AG20443 (cell line): ENCODE measurements around the gene PCP4L1.

Source experiments
- DNase-seq: peaks from one replicate; pipeline ENCODE4 v3.0.0; 2012; ENCODE audit warnings: low spot score, mixed read lengths

Gene PCP4L1

DNA sequence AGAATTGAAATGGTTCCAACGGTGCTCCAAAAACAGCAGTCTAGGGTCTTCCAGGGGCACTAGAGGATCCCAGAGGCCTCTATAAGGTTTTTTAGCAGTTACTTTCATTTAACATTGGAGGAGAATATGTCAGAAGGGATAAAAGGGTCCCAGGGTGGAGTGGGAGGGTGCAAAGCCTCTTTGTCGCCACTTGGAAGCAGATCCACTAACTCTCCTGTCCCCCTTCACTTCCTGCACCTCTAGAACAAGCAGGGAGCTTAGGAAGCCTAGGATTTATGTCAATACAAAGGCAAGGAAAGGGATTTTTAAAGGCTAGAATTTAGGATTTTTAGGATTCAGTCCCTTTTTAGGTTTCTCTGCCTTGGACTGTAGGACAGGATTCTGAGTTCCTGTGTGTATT lies 8.3 kb downstream of the PCP4L1 start:
- DNase-seq = no peak

DNA sequence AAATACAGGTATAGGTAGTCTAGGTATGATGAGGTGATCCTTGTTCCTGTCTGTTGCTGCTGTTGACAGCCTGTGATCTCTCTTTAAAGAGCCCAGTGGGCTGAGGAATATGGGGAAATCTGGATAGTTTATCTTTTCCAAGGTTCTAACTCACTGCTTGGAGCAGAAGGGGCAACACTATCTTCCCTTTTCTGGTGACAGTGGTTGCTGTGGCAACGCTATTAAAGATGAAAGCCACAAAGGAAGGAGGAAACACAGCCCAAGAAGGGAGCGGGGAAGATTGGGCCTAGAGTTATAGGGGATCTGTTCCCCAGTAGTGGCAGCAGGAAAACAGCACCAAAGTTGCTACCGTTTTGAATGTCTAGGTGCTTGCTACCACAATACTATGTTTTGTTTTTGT lies 8.8 kb downstream of the PCP4L1 start:
- no peak for DNase-seq

DNA sequence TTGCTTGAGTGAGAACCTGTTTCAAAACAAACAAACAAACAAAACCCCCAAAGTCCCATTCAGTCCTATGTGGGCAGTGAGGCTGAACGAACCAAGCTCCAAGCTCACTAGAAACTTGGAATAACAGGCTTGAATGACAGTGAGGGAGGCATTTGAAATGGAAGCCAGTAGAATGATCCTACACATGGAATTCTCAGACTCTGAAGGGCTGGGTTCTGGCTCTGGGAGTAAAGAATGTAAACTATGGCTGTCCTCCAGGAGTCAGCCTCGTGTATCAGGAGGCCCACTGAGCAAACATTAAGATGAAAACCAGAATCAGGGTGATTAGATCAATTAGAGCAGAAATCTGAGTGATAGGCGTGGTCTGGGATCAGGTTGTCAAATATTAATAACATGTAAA lies 14.9 kb downstream of the PCP4L1 start:
- DNase-seq = peak; percentile 28

DNA sequence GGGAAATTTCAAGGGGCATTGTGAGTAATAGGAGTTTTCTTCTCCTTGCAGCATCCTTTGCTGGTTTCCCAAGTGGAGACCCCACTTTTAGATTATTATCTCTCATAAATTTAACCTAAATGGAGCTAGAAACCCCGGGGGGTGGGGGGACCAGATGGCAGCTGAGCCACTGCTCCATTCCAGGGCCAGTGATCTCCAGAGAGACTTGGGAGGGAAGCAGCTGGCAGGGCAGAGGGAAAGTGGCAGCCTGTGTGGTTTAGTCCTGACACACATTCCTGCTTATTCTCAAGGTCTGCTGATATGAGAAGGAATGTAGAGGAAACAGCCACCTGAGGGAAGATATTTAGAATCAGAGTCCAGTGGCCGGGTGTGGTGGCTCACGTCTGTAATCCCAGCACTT lies 16.3 kb downstream of the PCP4L1 start:
- no peak for DNase-seq

DNA sequence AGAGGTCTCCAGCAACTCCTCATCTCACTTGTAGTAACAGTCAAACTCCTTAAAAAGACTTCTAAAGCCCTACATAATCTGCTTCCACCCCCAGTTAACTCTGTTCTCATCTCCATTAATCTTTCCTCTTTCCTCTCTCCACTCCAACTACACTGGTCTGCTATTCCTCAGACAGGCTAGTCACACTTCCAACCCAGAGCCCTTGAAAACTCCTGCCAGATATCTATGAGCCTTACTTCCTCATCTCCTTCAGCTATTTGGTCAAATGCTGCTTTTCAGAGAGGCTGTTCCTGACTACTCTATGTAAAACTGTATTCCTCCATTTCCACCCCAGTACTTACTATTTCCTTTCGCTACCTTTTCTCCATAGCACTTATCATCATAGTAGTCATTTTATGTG lies 24.4 kb downstream of the PCP4L1 start:
- no peak for DNase-seq

DNA sequence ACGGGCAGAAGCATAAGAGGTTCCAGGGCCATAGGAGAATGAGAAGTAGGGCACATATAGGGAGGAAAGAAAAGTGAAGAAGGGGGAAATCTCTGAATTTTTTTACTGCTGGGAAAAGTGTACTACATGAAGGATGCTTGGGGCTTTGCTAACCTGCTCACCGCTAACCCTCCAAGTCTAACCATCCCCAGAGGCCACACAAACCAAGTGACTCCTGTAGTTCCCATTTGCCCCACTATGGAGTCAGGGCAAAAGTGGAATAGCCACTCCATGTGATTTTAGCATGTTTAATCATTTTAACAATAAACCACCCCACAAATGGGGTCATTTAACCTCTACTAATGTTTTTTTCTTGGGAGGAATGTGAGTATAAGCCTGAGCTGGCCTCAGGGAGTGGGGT lies 26.6 kb downstream of the PCP4L1 start:
- DNase-seq = no peak

DNA sequence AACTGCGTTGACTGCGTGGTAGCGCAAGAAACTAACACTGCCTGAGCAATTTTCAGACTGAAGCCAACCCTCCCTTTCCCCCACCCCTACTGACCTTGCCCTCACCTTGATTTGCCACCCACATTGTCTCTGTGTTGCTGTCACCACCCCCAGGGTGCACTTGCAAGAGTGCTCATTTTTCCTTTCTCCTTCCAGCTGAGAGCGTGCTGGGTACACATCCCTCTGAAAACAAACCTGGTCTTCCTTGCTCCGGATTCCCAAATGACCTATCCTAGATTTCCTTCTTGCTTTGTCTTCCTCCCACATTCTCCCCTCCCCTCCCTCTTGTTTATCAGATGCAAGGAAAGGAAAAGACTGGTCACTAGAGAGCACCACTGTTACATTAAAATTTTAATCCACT lies 27.0 kb downstream of the PCP4L1 start:
- DNase-seq = no peak

DNA sequence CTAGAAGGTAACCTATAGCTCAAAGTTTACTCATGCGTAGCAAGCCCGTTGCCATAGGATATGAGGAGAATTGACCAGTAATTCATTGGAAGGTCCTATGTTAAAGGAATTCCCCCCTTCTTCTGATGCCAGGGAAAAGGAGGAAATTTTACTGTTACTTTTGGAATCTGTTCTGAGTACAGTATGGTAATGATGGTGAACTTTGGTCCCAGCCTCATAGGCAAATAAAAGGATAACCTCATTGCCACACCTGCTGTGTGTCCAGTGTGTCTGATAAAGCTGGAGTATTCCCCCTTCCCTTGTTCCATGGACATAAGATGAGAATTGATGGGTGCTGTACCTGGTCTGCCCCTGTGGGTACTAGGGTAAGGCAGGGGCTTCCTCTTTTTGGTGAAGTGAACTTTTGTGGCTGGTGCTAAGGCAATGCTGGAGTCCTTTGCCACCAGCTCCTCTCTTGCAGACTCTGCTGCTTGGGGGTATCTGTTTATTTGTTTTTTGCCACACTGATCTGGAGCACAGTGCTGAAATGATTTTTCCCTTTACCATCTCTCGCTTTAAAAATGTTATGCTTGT lies 29.0 kb downstream of the PCP4L1 start:
- DNase-seq = no peak

DNA sequence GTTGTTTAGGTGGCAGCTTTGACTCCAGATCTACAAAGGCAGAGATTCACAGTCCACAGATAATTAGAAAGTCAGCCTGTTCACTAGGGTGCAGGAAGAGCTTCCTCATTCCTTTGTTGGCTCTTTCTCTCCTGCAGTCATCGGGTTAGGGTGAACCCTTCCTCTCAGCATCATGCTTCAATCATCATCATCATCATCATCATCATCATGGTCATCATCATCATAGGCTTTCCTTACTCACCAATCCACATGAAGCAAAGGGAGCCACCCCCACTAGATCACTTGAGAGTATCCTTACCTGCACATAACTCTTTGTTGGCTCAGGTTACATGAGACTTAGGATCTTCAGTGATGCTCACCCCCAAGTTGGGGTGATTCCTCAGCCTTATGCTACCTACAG lies 32.2 kb downstream of the PCP4L1 start:
- DNase-seq = no peak

DNA sequence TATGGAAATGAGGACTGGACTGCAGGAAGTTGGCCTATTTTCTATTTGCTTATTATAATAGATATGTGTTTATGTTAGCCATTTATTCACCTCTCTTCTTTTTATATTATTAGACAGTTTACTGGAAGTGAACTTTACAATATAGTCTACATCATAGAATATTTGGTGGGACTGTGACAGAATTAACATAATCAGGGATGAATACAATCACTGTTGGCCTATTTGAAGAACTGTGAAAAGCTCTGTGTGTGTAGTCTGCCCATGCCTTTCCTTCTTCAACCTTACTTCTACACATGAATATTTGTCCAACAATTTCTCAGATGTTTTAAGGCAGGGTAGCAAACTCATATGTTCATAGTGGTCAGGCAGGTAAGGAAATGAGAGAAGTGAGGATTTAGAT lies 38.9 kb downstream of the PCP4L1 start:
- DNase-seq = no peak

DNA sequence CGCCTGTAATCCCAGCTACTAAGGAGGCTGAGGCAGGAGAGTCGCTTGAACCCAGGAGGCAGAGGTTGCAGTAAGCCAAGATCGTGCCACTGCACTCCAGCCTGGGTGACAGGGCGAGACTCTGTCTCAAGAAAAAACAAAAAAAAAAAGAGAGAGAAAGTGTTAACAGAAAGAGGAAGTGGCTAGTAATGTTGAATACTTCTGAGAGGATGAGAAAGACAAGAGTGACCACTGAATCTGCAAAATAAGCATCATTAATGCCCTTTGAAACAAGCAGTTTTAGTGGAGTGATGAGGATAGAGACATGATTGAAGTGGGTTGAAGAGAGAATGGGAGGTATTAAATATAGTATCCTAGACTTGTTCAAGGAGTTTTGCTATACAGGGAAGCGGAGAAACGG lies 39.6 kb downstream of the PCP4L1 start:
- DNase-seq = no peak

DNA sequence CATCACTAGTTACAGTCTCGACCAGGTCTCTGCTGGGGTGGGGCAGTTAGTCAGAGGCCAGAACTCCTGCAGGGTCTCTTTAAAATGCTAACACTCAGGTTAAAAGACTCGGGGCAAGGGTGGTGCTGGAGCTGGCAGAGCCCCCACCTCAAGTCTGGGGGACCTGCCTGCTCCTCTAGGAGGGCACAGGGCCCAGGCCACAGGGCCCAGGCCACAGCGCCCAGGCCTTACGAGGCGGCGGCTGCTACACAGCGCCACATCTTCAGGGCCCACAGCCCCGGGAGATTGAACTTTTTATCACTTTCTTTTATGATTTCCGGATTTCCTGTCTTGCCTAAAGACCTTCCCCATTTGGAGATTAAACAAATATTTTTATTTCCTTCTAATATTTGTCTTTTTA lies 40.8 kb downstream of the PCP4L1 start:
- DNase-seq = no peak

DNA sequence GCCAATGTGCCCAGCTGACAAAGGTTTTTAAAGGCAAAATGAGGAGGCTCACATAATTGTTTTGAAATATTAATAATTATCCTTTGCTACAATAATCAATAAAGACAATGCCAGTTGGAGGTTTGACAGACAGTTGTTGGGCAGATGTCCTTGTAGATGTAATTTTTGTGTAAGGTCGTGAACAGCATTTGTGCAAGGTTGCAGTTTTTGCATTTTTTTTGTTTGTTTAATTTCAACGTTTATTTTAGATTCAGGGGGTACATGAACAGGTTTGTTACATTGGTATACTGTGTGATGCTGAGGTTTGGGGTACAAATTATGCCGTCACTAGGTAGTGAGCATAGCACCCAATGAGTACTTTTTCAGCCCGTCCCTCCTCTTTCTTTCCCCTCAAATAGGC lies 41.9 kb downstream of the PCP4L1 start:
- no peak for DNase-seq

DNA sequence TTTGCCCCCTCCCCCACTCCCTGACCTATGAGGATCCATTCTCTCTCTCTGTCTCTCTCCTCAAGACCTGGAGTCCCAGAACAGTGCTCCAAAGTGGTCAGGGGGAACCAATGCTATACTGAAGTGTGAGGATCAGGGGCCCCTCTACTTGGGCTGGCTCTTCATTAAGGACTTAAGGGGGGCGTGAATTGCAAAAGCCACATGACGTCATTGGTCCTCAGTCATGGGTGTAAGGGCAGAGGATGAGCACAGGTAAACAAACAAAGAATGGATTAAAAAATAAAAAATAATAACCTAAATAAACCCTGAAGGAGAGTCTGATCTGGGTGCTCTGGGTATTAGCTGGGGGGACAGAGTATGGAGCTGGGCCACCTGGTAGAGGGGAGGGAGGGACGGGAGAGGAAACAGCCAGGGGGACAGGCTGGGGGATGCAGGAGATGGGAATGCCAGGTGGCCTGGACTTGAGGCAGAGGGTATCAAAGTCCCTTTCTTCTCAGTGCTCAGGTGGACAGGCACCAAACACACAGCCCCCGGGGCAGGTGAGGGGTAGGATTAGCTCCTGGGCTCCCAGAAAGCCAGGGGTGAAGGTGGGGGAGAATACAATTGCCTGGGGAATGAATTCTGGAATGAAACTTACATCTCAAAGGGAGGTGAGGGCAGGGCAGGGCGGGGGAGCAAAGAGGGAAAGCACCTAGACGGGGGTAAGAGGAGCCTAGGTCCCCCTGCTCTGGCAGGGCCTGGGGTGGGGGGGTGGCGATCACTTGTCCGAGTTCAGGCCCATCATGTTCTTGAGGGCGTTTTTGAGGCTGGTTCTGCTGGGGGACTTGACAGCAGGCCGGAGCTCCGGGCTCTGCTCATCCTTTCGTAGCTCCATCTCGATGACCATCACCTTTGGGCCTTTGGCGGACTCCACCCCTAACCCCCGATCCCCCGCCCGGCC lies 46.7 kb downstream of the PCP4L1 start:
- no peak for DNase-seq

DNA sequence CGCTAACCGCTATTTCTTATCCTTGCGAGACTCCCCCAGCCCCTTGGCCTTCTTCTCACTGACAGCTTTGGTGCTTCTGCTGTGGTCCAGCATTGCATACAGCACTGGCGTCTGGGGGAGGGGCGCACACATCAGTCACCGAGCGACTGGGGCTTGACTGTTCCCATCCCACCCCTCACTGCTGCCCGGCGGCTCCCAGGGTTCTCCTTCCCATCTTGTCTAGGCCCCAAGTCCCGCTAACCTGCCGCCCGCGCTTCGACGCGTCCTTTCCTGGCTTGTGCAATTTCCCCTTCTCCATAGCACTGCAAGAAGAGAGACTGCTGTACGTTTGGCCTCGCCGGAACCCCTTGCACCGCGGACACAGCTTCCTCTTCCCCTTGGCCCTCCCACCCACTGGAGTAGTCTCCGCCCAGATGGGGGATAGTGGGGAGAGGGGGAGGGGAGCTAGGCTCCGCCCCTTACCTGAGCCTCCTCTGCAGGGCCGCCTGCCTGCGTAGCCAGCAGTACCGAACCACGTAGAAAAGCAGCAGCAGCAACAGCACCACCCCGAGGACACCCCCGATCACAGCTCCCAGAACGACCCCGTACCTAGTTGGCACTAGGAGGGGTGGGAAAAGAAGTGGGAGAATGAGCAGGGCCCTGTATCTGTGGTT lies 47.4 kb downstream of the PCP4L1 start:
- peak; percentile 71 for DNase-seq

DNA sequence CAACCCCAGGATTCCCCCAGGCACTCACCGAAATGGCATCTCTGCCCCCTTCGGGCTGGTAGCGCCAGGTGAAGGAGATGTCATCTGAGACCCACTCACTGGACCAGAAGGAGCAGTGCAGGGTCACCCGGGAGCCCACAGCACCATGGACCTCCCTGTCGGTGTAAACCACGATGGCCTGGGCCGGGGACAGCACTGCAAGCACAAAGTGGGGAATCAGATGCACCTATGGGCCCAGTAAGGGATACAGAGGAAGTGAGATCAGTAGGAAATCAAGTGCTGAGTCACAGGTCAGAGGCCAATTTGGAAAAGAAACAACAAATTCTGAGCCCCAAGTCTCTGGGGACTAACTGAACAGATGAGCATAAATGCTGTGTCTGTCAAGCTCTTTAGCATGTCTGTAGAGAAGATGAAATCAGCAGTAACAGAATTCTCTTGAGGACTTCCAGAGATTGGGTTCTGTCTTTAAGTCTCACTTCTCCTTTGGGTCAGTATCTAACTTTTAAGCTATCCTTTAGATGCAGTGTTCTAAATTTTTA lies 48.8 kb downstream of the PCP4L1 start:
- no peak for DNase-seq

DNA sequence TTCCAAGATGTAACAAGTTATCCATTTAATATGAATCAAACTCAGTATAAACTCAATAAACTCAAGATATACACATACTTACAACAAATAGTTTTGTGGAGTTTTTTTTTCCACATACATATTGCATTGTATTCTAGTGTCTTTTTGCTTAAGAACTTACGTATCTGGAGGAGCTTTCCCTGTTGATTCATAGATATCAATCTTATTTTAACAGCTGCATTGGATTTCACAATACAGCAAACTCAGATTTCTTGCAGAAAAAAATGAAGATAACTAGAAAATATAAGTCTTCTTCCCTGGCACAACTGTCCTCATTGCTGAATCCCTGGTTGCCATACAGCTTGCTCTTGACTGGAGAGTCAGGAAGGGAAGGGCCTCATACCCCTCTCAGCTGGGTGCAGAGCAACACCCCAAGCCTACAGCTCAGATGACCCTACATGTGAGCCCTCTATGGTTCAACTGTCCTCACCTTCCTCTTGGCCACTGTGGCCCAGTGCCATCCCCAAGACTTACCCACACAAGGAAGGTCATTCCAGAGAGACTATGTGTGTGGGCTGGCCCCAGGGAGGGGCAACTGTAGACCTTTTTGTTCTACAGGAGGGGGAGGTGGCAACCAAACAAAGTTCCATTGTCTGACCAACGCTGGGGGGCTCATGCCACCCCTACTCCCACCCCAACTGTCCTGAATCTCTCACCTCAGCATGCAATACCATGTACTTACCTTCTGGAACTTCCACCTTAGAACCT lies 49.5 kb downstream of the PCP4L1 start:
- no peak for DNase-seq

DNA sequence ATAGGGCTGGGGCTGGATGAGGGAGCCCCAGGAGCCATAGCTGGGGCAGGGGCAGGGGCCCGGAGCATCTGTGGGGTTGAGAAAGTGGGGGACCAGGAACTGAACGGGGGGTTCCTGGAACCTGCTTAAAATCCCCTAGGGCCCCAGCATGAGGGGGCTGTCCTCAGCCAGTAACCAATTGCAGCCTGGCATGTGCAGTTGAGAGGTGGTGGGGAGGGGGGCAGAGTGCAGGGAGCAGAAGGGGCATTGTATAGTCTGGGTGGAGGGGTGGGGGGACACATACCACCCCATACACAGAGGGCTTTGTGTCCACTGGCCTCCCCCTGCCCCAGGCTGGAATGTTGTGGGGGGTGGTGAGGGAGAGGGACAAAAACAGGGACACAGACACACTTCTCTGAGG lies 51.3 kb downstream of the PCP4L1 start, which contains the start of gene MPZ:
Gene MPZ (minus strand): TSS at position 101 of the 400 bp plus-strand sequence. CDS start 63 bp downstream, at position 38.
- DNase-seq = no peak

DNA sequence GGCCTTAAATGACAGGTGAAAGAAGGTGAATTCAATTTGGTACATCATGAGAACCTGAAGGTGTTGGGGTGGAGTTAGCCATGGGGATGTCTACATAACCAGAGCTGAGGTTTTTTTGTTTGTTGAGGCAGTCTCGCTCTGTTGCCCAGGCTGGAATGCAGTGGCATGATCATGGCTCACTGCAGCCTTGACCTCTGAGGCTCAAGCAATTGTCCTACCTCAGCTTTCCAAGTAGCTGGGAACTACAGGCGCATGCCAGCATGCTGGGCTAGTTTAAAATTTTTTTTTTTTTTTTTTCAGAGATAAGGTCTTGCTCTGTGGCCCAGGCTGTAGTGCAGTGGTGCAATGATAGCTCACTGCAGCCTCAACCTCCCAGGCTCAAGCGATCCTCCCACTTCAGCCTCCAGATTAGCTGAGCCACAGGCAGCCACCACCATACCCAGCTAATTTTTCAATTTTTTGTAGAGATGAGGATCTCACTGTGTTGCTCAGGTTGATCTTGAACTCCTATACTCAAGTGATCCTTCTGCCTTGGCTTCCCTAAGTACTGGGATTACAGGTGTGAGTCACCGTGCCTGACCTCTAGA lies 53.1 kb downstream of the PCP4L1 start:
- no peak for DNase-seq

DNA sequence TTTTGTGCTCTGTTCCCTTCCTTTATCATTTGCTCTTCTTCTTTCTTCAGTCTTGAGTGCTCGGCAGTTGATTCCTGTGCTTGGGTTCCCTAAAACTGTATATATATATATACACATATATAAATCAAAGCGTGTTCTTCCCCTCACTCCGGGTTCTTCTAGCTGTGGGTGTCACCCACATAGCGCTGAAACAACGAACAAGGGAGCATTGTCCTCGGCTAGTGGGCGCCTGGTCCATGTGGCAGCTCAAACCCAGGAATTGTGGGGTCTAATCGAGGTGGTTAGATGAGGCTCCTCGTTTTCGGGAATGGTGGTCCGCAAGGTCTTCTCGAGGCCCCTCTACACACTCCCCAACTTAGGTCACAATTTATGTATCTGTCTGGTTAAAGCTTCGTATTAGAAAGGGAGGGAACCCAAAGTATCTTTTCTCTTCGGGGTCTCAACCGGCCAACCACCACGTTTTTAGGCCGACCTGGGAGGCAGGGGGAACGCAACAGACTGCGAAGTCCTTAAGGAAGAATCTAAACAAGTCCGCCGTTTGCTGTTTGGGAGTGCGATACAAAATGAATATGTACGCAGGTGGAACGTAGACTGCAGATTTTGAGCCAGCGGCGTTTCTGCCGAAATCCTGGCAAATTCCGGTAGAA lies 55.1 kb downstream of the PCP4L1 start:
- DNase-seq = no peak
